NB4 (cell line): Measurements from ENCODE around the gene FAM163B.
"Not testable (repeated sequence)": the region's sequence is repeated elsewhere in the genome, so short reads cannot be mapped to it uniquely, and the experiment has no call there.

ENCODE experiments used
- MYC ChIP-seq: IDR thresholded peaks from 2 replicates; pipeline ENCODE4 v1.6.1; 2011; ENCODE audit warnings: low read depth, low read length
- TF ChIP-seq, protein P1 (sequence below): IDR thresholded peaks from one replicate; pipeline ENCODE4 v1.5.1; 2012; ENCODE audit warnings: low read depth, low read length

DNA sequence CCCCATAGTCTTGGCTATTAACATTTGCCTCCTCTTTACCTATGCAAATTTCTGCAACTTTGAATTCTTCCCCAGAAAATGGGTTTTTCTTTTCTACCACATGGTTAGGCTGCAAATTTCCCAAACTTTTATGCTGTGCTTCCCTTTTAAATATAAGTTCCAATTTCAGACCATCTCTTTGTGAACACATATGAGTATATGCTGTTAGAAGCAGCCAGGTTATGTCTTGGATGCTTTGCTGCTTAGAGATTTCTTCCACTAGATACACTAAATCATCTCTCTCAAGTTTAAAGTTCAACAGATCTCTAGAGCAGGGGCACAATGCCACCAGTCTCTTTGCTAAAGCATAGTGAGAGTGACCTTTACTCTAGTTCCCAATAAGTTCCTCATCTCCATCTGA, 16.8 kb upstream of the FAM163B start:
- TF ChIP-seq, protein P1, sequence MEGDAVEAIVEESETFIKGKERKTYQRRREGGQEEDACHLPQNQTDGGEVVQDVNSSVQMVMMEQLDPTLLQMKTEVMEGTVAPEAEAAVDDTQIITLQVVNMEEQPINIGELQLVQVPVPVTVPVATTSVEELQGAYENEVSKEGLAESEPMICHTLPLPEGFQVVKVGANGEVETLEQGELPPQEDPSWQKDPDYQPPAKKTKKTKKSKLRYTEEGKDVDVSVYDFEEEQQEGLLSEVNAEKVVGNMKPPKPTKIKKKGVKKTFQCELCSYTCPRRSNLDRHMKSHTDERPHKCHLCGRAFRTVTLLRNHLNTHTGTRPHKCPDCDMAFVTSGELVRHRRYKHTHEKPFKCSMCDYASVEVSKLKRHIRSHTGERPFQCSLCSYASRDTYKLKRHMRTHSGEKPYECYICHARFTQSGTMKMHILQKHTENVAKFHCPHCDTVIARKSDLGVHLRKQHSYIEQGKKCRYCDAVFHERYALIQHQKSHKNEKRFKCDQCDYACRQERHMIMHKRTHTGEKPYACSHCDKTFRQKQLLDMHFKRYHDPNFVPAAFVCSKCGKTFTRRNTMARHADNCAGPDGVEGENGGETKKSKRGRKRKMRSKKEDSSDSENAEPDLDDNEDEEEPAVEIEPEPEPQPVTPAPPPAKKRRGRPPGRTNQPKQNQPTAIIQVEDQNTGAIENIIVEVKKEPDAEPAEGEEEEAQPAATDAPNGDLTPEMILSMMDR = not testable (repeated sequence)
- TF ChIP-seq MYC = not testable (repeated sequence)
